Adrenal gland (tissue), 5 donors: ENCODE data around the gene KCNK6.

Source experiments
- CTCF ChIP-seq, 6 experiments: fragments of 450-650 bp in 4 of 6; fragments of 200-600 bp in 2 of 6; sonication (generic) in 1 of 6; IDR thresholded peaks; 1 replicate in 5 of 6; 2 replicates in 1 of 6; pipeline versions ENCODE4 v1.5.1 to v1.8.0; 2016 to 2021; ENCODE audit warnings: antibody characterized with exemption in 6 of 6, mild to moderate bottlenecking in 2 of 6, moderate library complexity in 1 of 6
- POLR2A ChIP-seq, 2 donors: fragments of 450-650 bp; IDR thresholded peaks; one replicate each; pipeline ENCODE4 v1.6.1; 2017; ENCODE audit warnings: antibody characterized with exemption in 2 of 2, mild to moderate bottlenecking in 2 of 2, moderate library complexity in 1 of 2
- donor health status: DM: no; HTN: no; CAD: no.

GRCh38 chr19:38371081-38371480 is 51.4 kb downstream of the KCNK6 start:
- TF ChIP-seq CTCF (IDR thresholded peaks at IDR 0.05) (no peak), POLR2A (IDR thresholded peaks at IDR 0.05) (no peak)
